ENCODE measurements around the gene CD164.
A peak's percentile ranks its signal among the peaks of the same experiment; 100 is the strongest.
"Not testable (repeated sequence)": the region's sequence is repeated elsewhere in the genome, so short reads cannot be mapped to it uniquely, and the experiment has no call there.

Gene CD164

GRCh38 chr6:109339906-109340678, 42.2 kb downstream of the CD164 start:
- TF ChIP-seq, protein P1, sequence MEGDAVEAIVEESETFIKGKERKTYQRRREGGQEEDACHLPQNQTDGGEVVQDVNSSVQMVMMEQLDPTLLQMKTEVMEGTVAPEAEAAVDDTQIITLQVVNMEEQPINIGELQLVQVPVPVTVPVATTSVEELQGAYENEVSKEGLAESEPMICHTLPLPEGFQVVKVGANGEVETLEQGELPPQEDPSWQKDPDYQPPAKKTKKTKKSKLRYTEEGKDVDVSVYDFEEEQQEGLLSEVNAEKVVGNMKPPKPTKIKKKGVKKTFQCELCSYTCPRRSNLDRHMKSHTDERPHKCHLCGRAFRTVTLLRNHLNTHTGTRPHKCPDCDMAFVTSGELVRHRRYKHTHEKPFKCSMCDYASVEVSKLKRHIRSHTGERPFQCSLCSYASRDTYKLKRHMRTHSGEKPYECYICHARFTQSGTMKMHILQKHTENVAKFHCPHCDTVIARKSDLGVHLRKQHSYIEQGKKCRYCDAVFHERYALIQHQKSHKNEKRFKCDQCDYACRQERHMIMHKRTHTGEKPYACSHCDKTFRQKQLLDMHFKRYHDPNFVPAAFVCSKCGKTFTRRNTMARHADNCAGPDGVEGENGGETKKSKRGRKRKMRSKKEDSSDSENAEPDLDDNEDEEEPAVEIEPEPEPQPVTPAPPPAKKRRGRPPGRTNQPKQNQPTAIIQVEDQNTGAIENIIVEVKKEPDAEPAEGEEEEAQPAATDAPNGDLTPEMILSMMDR (IDR thresholded peaks at IDR 0.05; ENCODE audit: low read depth, low read length, missing control alignments): no peak
- H3K27ac ChIP-seq: no peak overlapping the region
- in situ Hi-C loops (cut with HindIII; ENCODE audit: low pct_ligation_motif_present, low sequenced_read_pairs): no loop called here
- no peaks in the 10 kb centered on the region for H3K27me3 ChIP-seq (replicated peaks)
- DNase-seq: no peak
- H3K36me3 ChIP-seq (replicated peaks): no peaks in the 10 kb centered on the region
- H3K4me3 ChIP-seq (ENCODE audit: low read depth, low read length): no peak overlapping the region

- H3K36me3 ChIP-seq (replicated peaks): no peaks in the 10 kb centered on the region
- in situ Hi-C loops (cut with HindIII; ENCODE audit: low pct_ligation_motif_present, low sequenced_read_pairs): no loop called here
- no peak overlapping the region for H3K4me3 ChIP-seq (ENCODE audit: low read depth, low read length)
- TF ChIP-seq, protein P1 (IDR thresholded peaks at IDR 0.05; ENCODE audit: low read depth, low read length, missing control alignments): no peak
- no peaks in the 10 kb centered on the region for H3K27me3 ChIP-seq (replicated peaks)
- DNase-seq: peak; percentile 16
- H3K27ac ChIP-seq: no peak overlapping the region
These were observed 45.9 kb downstream of the CD164 start for GRCh38 chr6:109336221-109336961.

GRCh38 chr6:109333870-109334269, 48.4 kb downstream of the CD164 start:
- H3K36me3 ChIP-seq (replicated peaks); DNase-seq; in situ Hi-C loops (cut with HindIII; ENCODE audit: low pct_ligation_motif_present, low sequenced_read_pairs); H3K27me3 ChIP-seq (replicated peaks); H3K27ac ChIP-seq; H3K4me3 ChIP-seq (ENCODE audit: low read depth, low read length): not testable (repeated sequence)

GRCh38 chr6:109332748-109333147, 49.5 kb downstream of the CD164 start:
- in situ Hi-C loops (cut with HindIII; ENCODE audit: low pct_ligation_motif_present, low sequenced_read_pairs): no loop called here
- DNase-seq: no peak
- Histone ChIP-seq H3K27me3 (replicated peaks) (no peaks in the 10 kb centered on the region), H3K27ac (no peak overlapping the region), H3K4me3 (ENCODE audit: low read depth, low read length) (no peak overlapping the region), H3K36me3 (replicated peaks) (no peaks in the 10 kb centered on the region)
- TF ChIP-seq, protein P1 (IDR thresholded peaks at IDR 0.05; ENCODE audit: low read depth, low read length, missing control alignments): no peak

DNA sequence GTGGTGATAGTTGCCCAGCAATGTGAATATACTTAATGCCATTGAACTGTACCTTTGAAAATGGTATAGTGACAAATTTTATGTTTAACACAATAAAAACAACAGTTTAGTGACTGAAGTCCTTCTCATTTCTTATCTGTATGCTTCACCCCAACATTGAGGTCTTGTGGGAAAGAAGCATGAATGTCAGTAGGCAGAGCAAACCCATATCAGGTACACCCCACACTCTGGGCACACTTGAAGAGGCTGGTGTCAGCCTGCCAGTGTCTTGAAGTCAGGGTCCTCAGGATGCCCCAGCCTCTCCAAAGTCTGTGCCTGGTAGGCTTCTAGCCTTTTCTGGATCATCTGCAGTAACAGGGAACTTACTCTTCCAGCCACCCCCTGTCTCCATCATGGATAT, 51.2 kb downstream of the CD164 start:
- no peak overlapping the region for H3K27ac ChIP-seq
- DNase-seq: no peak
- in situ Hi-C loops (cut with HindIII; ENCODE audit: low pct_ligation_motif_present, low sequenced_read_pairs): no loop called here
- TF ChIP-seq, protein P1 (IDR thresholded peaks at IDR 0.05; ENCODE audit: low read depth, low read length, missing control alignments): no peak
- H3K4me3 ChIP-seq (ENCODE audit: low read depth, low read length): no peak overlapping the region
- H3K36me3 ChIP-seq (replicated peaks): no peaks in the 10 kb centered on the region
- no peaks in the 10 kb centered on the region for H3K27me3 ChIP-seq (replicated peaks)

GRCh38 chr6:109330263-109330662, 52.0 kb downstream of the CD164 start:
- TF ChIP-seq, protein P1 (IDR thresholded peaks at IDR 0.05; ENCODE audit: low read depth, low read length, missing control alignments): no peak
- Histone ChIP-seq H3K36me3 (replicated peaks) (no peaks in the 10 kb centered on the region), H3K27me3 (replicated peaks) (no peaks in the 10 kb centered on the region), H3K4me3 (ENCODE audit: low read depth, low read length) (no peak overlapping the region), H3K27ac (no peak overlapping the region)
- DNase-seq: no peak
- in situ Hi-C loops (cut with HindIII; ENCODE audit: low pct_ligation_motif_present, low sequenced_read_pairs): no loop called here

All from brain microvascular endothelial cell (primary cell).